Mucosa of descending colon (tissue), 3 donors: ENCODE data around the gene RAP1A. TPM values are rescaled to one million over a fixed set of nuclear protein-coding genes. Genes with fewer than 3 reads are reported as not detected.
A peak's percentile ranks its signal among the peaks of the same experiment; 100 is the strongest.

ENCODE experiments used
- ATAC-seq: fragments of 200-7000 bp; cut with Tn5 transposase; one replicate; pipeline ENCODE4 v1.9.1; 2020; ENCODE audit warnings: mild to moderate bottlenecking, moderate library complexity
- DNase-seq, 3 donors: peaks; one replicate each; pipeline ENCODE4 v3.0.0-alpha.2; 2020
- H3K36me3 ChIP-seq: fragments of 200-600 bp; one replicate; pipeline ENCODE4 v1.8.0; 2021; ENCODE audit warnings: low read depth, mild to moderate bottlenecking
- H3K4me1 ChIP-seq: fragments of 200-600 bp; one replicate; pipeline ENCODE4 v1.8.0; 2021; ENCODE audit warnings: low read depth, mild to moderate bottlenecking
- H3K4me3 ChIP-seq: fragments of 200-600 bp; one replicate; pipeline ENCODE4 v1.8.0; 2021; ENCODE audit warnings: mild to moderate bottlenecking
- H3K9me3 ChIP-seq: fragments of 200-600 bp; one replicate; pipeline ENCODE4 v1.8.0; 2021; ENCODE audit warnings: mild to moderate bottlenecking
- intact Hi-C, 2 donors: fragments of 100-400 bp; cut with DNase I in 1 of 2; cut with micrococcal nuclease in 1 of 2; formaldehyde crosslinking; loops; one replicate each; pipeline versions ENCODE4 v1.11.0 to v1.11.1; 2022; cut with DNase I, micrococcal nuclease
- total RNA-seq, 3 donors: library from RNA; stranded (reverse); fragmentation: NEBNext Ultra II Directional in 2 of 3; extraction: Animal tissue kit (Norgen Biotek cat#: 25700) in 2 of 3; gene quantifications; one replicate each; pipeline versions ENCODE4 v1.2.1 to v1.2.4, GENCODE V29; 2021 to 2023
- TF ChIP-seq, protein P1 (sequence below): fragments of 200-600 bp; IDR thresholded peaks from one replicate; pipeline ENCODE4 v1.8.0; 2022; ENCODE audit warnings: antibody characterized with exemption, mild to moderate bottlenecking
- donor health status: DM: no; HTN: no; CAD: no; lungs with moderate emphysema.
- donor health status: DM: no; HTN: no; CAD: no.
- donor health status: DM: no; HTN: yes; CAD: no.

Gene RAP1A
- total RNA-seq, 3 donors from 2014 or later = 84.4 to 272 (median 95.4) TPM

DNA sequence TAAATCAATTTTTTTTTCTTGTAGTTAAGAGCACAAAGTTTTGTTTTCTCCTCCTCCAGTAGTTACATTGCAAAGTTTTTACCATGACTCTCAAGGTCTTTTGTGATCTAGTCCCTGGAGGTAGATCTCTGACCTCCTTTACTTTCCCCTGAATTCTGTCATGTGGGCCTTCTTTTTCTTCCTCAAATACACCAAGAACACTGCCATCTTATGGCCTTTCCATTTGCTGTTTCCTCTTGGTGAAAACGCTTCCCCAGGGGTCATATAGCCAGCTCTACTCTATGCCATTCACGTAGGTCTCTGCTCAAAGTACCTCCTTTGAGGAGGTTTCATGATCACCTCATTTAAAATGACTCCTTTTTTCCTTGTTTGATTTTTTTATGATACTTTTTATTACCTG, 138.8 kb downstream of the RAP1A start:
- DNase-seq = peak in 1 of 3 donors; percentile 20
- no peak overlapping the region for H3K4me3 ChIP-seq
- no peaks in the 10 kb centered on the region for H3K9me3 ChIP-seq
- H3K4me1 ChIP-seq = peaks cover 25% of the 10 kb centered on the region
- peak; percentile 7 for ATAC-seq
- intact Hi-C loops = no loop called here
- H3K36me3 ChIP-seq = peaks cover 4% of the 10 kb centered on the region
- TF ChIP-seq, protein P1, sequence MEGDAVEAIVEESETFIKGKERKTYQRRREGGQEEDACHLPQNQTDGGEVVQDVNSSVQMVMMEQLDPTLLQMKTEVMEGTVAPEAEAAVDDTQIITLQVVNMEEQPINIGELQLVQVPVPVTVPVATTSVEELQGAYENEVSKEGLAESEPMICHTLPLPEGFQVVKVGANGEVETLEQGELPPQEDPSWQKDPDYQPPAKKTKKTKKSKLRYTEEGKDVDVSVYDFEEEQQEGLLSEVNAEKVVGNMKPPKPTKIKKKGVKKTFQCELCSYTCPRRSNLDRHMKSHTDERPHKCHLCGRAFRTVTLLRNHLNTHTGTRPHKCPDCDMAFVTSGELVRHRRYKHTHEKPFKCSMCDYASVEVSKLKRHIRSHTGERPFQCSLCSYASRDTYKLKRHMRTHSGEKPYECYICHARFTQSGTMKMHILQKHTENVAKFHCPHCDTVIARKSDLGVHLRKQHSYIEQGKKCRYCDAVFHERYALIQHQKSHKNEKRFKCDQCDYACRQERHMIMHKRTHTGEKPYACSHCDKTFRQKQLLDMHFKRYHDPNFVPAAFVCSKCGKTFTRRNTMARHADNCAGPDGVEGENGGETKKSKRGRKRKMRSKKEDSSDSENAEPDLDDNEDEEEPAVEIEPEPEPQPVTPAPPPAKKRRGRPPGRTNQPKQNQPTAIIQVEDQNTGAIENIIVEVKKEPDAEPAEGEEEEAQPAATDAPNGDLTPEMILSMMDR = no peak

DNA sequence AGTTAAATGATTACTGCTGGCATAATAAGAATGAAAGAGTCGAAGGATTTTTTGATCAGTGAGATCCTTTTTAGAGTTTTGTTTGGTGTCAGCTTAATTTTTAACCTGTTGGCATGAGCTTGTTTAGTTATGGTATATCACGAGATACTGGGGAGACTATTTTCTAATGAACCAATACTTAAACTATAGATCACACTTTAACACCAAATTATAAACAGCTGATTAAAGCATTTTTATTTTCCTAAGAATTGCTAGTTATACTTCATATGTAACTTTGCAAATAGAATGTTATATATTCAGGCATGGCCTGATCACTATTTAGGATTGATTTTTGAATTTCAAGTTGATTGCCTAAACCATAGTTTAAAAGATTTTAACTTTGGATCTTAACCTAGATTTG, 142.1 kb downstream of the RAP1A start:
- no peak for ATAC-seq
- intact Hi-C loops = loop anchor here (10.0 kb wide), 2 partner anchors 47 to 277 kb away; no protein-coding TSS in a partner anchor
- TF ChIP-seq, protein P1 = no peak
- Histone ChIP-seq H3K9me3 (no peaks in the 10 kb centered on the region), H3K36me3 (peaks cover 4% of the 10 kb centered on the region), H3K4me1 (peaks cover 15% of the 10 kb centered on the region), H3K4me3 (no peak overlapping the region)
- DNase-seq = no peak

DNA sequence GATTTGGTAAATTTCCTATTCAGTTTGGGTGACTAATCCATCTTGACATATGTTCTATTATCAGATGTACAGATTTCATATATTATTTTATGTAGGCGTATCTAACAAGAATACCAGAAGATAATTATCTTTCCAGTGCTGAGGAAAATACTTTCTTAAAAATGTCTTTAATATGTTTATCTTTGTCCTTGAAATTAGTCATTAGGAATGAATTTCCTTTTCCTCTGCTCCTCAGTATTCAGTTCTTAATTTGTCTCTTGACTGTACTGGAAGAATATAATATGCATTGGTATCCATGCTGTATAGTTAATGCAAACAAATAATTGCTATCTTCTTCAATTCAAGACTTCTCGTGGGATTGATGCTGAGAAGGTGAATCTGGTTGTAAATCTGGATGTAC, 142.7 kb downstream of the RAP1A start:
- intact Hi-C loops = loop anchor here (10.0 kb wide), 2 partner anchors 48 to 278 kb away; no protein-coding TSS in a partner anchor
- Histone ChIP-seq H3K4me3 (no peak overlapping the region), H3K9me3 (no peaks in the 10 kb centered on the region), H3K4me1 (peaks cover 9% of the 10 kb centered on the region), H3K36me3 (peaks cover 4% of the 10 kb centered on the region)
- no peak for ATAC-seq
- TF ChIP-seq, protein P1 = no peak
- no peak for DNase-seq

Other genes starting within 250 kb of the RAP1A start
- 1 to 10 TPM; 2.0 to 3.1 (median 3.0) TPM for gene OVGP1, start 192.1 kb upstream of the RAP1A start, total RNA-seq
- gene WDR77, start 170.5 kb upstream of the RAP1A start, total RNA-seq = 10 to 100 TPM; 20.2 to 28.2 (median 23.4) TPM
- 100 to 1,000 TPM; 274 to 427 (median 390) TPM for gene ATP5PB, start 170.3 kb upstream of the RAP1A start, total RNA-seq
- gene C1orf162, start 145.8 kb upstream of the RAP1A start, total RNA-seq = 10 to 100 TPM in 2 of 3 donors, 1 to 10 TPM in 1; 4.2 to 21.5 (median 14.7) TPM
- 1 to 10 TPM; 1.3 to 8.4 (median 7.5) TPM for gene ADORA3, start 116.2 kb upstream of the RAP1A start, total RNA-seq
- gene TMIGD3, start 116.2 kb upstream of the RAP1A start, total RNA-seq = 1 to 10 TPM in 2 of 3 donors, under 1 TPM in 1; 0.87 to 5.0 (median 3.5) TPM
- 1 to 10 TPM; 2.3 to 9.8 (median 2.5) TPM for gene INKA2, start 119.6 kb downstream of the RAP1A start, total RNA-seq
- 10 to 100 TPM in 1 of 3 donors, 1 to 10 TPM in 2; 7.7 to 12.4 (median 8.6) TPM for gene DDX20, start 136.1 kb downstream of the RAP1A start, total RNA-seq